Esophagus muscularis mucosa (tissue), 4 donors: ENCODE results near the gene CLEC1A. TPM values are rescaled to one million over a fixed set of nuclear protein-coding genes. Genes with fewer than 3 reads are reported as not detected.

Source experiments
- DNase-seq: peaks from one replicate; pipeline ENCODE4 v3.0.0-alpha.2; 2017; ENCODE audit errors: extremely low spot score
- H3K27ac ChIP-seq, 4 donors: fragments of 200-600 bp; sonication (generic); replicated peaks in 1 of 4; 1 replicate in 3 of 4; 2 replicates in 1 of 4; pipeline ENCODE4 v1.5.1; 2016 to 2019; ENCODE audit warnings: mild to moderate bottlenecking in 1 of 4
- H3K27me3 ChIP-seq, 4 donors: fragments of 200-600 bp; sonication (generic); one replicate each; pipeline versions ENCODE4 v1.5.1 to v1.6.0; 2016 to 2019
- H3K36me3 ChIP-seq, 4 donors: fragments of 200-600 bp; sonication (generic); one replicate each; pipeline ENCODE4 v1.5.1; 2016 to 2019
- H3K4me1 ChIP-seq, 4 donors: fragments of 200-600 bp; sonication (generic); one replicate each; pipeline ENCODE4 v1.5.1; 2016 to 2019
- H3K4me3 ChIP-seq, 4 donors: fragments of 200-600 bp; sonication (generic); 1 replicate in 2 of 4; 2 replicates in 2 of 4; pipeline ENCODE4 v1.5.1; 2016 to 2019; ENCODE audit warnings: mild to moderate bottlenecking in 4 of 4, moderate library complexity in 1 of 4
- H3K9me3 ChIP-seq, 4 donors: fragments of 200-600 bp; sonication (generic); 1 replicate in 3 of 4; 2 replicates in 1 of 4; pipeline ENCODE4 v1.5.1; 2016 to 2019
- CTCF ChIP-seq, 3 experiments: fragments of 200-600 bp in 2 of 3; fragments of 450-650 bp in 1 of 3; sonication (generic) in 2 of 3; IDR thresholded peaks; one replicate each; pipeline ENCODE4 v1.5.1; 2017 to 2019; ENCODE audit warnings: antibody characterized with exemption in 3 of 3, mild to moderate bottlenecking in 2 of 3, moderate library complexity in 1 of 3
- EP300 ChIP-seq: sonication (generic); formaldehyde crosslinking; IDR thresholded peaks from one replicate; pipeline ENCODE4 v1.6.1; 2017; ENCODE audit warnings: antibody characterized with exemption
- POLR2A ChIP-seq: fragments of 450-650 bp; IDR thresholded peaks from one replicate; pipeline ENCODE4 v1.6.1; 2017; ENCODE audit warnings: antibody characterized with exemption, moderate library complexity, mild to moderate bottlenecking, low read depth
- POLR2AphosphoS5 ChIP-seq, 2 donors: sonication (generic); formaldehyde crosslinking; IDR thresholded peaks; one replicate each; pipeline ENCODE4 v1.6.1; 2017; ENCODE audit warnings: antibody characterized with exemption in 2 of 2
- WGBS: methylation state at CpG from one replicate; pipeline ENCODE4 v1.1.5; 2018; 5-methylcytosine and 5-hydroxymethylcytosine counted together
- intact Hi-C: fragments of 100-400 bp; cut with DNase I; formaldehyde crosslinking; loops from one replicate; pipeline ENCODE4 v1.15.1; 2023
- total RNA-seq, 4 donors: library from RNA; depleted of rRNA; stranded (reverse); fragments of >200 nt; gene quantifications; one replicate each; pipeline versions ENCODE4 v1.1.0 to v1.2.1, GENCODE V29; 2016

CLEC1A gene
- total RNA-seq, 4 donors from 2014 or later = 1.7 to 8.3 (median 4.7) TPM

DNA sequence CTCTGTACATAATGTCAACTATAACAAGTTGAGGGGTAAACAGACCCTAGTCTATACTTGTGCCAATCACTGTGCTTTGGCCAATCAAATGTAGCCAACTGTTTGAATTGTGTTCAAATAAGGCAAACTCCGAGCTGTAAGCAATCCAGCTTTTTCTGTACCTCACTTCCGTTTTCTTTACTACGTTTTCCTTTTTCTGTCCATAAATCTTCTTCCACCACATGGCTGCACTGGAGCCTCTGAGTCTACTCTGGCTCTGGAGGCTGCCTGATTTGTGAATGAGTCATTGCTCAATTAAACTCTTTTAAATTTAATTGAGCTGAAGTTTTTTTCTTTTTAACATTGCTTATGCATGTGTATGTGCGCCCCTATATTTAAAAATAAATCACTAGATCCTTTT lies 29.7 kb downstream of the CLEC1A start:
- 32% methylated on average over 4 of the region's 4 CpGs for WGBS
- H3K9me3 ChIP-seq = no peaks in the 10 kb centered on the region
- H3K27ac ChIP-seq = peak overlapping the region; percentile 20 to 64 (median 38)
- intact Hi-C loops = no loop called here
- TF ChIP-seq POLR2AphosphoS5 (IDR thresholded peaks at IDR 0.05) (no peak), EP300 (no peak), POLR2A (no peak), CTCF (IDR thresholded peaks at IDR 0.05) (no peak)
- DNase-seq = no peak
- no peaks in the 10 kb centered on the region for H3K27me3 ChIP-seq
- H3K36me3 ChIP-seq = peaks cover 0 to 13% (median 0%) of the 10 kb centered on the region in 4 donors
- H3K4me3 ChIP-seq = no peak overlapping the region
- peaks cover 0 to 6% (median 4%) of the 10 kb centered on the region in 4 donors for H3K4me1 ChIP-seq

DNA sequence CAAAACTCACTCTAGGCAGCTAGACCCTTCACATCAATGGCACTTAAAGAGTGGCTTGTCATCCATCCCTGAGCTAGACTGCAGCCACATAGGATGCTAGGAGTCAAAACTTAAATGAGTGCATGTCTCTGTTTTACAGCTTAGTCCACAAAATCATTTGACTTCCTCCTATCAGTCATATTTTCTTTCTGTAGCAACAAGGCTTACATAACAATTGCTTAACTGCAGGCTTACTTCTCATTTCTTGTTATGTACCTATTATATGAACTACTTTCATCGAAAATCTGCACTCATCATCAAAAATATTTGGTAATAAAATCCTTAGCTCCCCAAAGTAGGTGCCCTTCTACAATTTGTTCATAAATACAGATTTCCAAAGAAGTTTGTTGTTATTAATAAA lies 30.1 kb downstream of the CLEC1A start:
- TF ChIP-seq POLR2A = no peak
- no peak for TF ChIP-seq POLR2AphosphoS5 (IDR thresholded peaks at IDR 0.05)
- Histone ChIP-seq H3K27me3 (no peaks in the 10 kb centered on the region), H3K36me3 (peaks cover 0 to 13% (median 0%) of the 10 kb centered on the region in 4 donors), H3K4me3 (no peak overlapping the region), H3K4me1 (peaks cover 0 to 6% (median 4%) of the 10 kb centered on the region in 4 donors), H3K27ac (peak overlapping the region; percentile 30 to 64 (median 46)), H3K9me3 (no peaks in the 10 kb centered on the region)
- intact Hi-C loops = no loop called here
- 72% methylated on average over 1 of the region's 1 CpG for WGBS
- no peak for DNase-seq

DNA sequence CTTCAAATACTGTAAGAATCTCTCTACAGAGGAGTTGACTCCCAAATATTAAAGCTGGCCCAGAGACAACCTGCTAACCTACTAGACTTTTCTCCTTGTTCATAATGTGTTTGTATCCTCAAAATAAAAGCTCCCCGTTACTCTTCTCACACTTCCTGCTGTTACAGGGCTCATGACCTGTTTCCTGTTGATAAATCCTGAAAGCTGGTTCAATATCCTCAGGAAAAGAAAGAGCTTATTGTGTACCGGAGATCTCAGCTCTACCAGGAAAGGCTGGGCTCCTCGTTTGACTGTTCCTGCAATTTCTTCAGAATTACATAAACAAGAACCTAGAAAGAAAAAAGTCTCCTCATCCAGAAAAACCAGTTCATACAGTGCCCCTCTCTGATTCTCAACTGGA lies 30.8 kb downstream of the CLEC1A start:
- intact Hi-C loops = no loop called here
- no peak for DNase-seq
- peak overlapping the region in 3 of 4 donors; percentile 11 to 64 (median 24) for H3K27ac ChIP-seq

GRCh38 chr12:10067264-10067663 lies 31.5 kb downstream of the CLEC1A start:
- H3K27me3 ChIP-seq = no peaks in the 10 kb centered on the region
- H3K4me1 ChIP-seq = peaks cover 0 to 6% (median 4%) of the 10 kb centered on the region in 4 donors
- no peaks in the 10 kb centered on the region for H3K9me3 ChIP-seq
- 52% methylated on average over 4 of the region's 4 CpGs for WGBS
- peaks cover 0 to 7% (median 0%) of the 10 kb centered on the region in 4 donors for H3K36me3 ChIP-seq
- DNase-seq = no peak
- H3K27ac ChIP-seq = peak overlapping the region; percentile 11 to 24 (median 18)
- TF ChIP-seq POLR2AphosphoS5 (IDR thresholded peaks at IDR 0.05) (no peak), CTCF (IDR thresholded peaks at IDR 0.05) (no peak)
- intact Hi-C loops = no loop called here
- H3K4me3 ChIP-seq = no peak overlapping the region

More for the DNA sequence above, 30.8 kb downstream of the CLEC1A start:
- Histone ChIP-seq H3K27me3 (no peaks in the 10 kb centered on the region), H3K4me3 (no peak overlapping the region), H3K9me3 (no peaks in the 10 kb centered on the region), H3K36me3 (peaks cover 0 to 12% (median 0%) of the 10 kb centered on the region in 4 donors), H3K4me1 (peaks cover 0 to 6% (median 4%) of the 10 kb centered on the region in 4 donors)
- 40% methylated on average over 3 of the region's 3 CpGs for WGBS
- TF ChIP-seq POLR2AphosphoS5 (IDR thresholded peaks at IDR 0.05) = peak; percentile 55 to 59
- TF ChIP-seq POLR2A = no peak

GRCh38 chr12:10065241-10065640 lies 33.5 kb downstream of the CLEC1A start:
- no peak for DNase-seq
- WGBS = 67% methylated on average over 4 of the region's 4 CpGs
- Histone ChIP-seq H3K9me3 (no peaks in the 10 kb centered on the region), H3K4me3 (no peak overlapping the region), H3K36me3 (no peaks in the 10 kb centered on the region), H3K4me1 (peaks cover 0 to 6% (median 4%) of the 10 kb centered on the region in 4 donors), H3K27me3 (no peaks in the 10 kb centered on the region), H3K27ac (no peak overlapping the region)
- TF ChIP-seq POLR2A (no peak), EP300 (no peak), POLR2AphosphoS5 (IDR thresholded peaks at IDR 0.05) (no peak), CTCF (IDR thresholded peaks at IDR 0.05) (no peak)
- intact Hi-C loops = no loop called here

DNA sequence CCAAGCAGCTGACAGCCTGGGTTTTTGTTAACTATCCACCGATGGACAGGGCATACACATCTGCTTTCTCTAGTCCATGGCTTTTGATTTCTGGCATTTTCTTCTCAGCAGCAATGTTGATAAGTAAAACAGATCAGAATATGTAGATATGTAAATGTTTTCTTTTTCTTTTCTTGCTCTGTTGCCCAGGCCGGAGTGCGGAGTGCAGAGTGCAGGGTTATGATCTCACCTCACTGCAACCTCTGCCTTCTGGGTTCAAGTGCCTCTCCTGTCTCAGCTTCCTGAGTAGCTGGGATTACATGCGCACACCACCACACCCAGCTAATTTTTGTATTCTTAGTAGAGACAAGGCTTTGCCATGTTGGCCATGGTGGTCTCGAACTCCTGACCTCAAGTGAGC lies 40.4 kb downstream of the CLEC1A start:
- Histone ChIP-seq H3K27me3 (no peaks in the 10 kb centered on the region), H3K4me3 (no peak overlapping the region), H3K27ac (no peak overlapping the region), H3K9me3 (no peaks in the 10 kb centered on the region), H3K4me1 (no peaks in the 10 kb centered on the region), H3K36me3 (no peaks in the 10 kb centered on the region)
- no peak for TF ChIP-seq CTCF (IDR thresholded peaks at IDR 0.05)
- WGBS = 84% methylated on average over 5 of the region's 5 CpGs
- no peak for DNase-seq
- intact Hi-C loops = no loop called here
